NOMO-1 treated with DMSO at 0.1 percent for 48 hours (cell line): ENCODE data around the gene RB1.

ENCODE experiments used
- DNase-seq: peaks from one replicate; lab custom pipeline; 2025; ENCODE audit not compliant: unreplicated experiment; lab: John Stamatoyannopoulos, UW

RB1 gene

DNA sequence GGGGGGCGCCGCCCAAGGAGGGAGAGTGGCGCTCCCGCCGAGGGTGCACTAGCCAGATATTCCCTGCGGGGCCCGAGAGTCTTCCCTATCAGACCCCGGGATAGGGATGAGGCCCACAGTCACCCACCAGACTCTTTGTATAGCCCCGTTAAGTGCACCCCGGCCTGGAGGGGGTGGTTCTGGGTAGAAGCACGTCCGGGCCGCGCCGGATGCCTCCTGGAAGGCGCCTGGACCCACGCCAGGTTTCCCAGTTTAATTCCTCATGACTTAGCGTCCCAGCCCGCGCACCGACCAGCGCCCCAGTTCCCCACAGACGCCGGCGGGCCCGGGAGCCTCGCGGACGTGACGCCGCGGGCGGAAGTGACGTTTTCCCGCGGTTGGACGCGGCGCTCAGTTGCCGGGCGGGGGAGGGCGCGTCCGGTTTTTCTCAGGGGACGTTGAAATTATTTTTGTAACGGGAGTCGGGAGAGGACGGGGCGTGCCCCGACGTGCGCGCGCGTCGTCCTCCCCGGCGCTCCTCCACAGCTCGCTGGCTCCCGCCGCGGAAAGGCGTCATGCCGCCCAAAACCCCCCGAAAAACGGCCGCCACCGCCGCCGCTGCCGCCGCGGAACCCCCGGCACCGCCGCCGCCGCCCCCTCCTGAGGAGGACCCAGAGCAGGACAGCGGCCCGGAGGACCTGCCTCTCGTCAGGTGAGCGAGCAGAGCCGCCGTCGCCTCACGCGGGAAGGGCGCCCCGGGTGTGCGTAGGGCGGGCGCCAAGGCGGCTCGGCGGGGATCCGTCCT lies at the start of gene RB1:
RB1 (plus strand) TSS at position 393 of the 784 bp plus-strand sequence; CDS start at position 555, 162 bp downstream.
- DNase-seq: peak; percentile 85

DNA sequence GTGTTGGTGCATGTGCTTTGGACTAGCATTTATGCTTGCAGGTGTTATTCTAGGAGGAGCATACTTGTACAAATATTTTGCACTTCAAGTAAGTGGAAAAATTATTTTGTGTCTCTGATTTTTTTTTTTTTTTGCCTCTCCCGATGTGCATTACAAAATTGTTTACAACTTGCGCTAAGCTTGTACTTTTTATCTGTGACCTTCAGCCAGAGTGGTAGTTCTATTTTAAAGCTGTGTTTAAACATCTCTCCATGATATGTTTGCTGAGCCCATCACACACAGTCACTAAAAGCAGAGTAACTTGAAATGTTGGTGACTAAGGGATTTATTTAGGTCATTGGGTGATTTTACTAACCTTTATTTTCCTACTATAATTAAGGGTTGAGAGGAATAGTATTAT lies 49.7 kb upstream of the RB1 start:
- DNase-seq: no peak

DNA sequence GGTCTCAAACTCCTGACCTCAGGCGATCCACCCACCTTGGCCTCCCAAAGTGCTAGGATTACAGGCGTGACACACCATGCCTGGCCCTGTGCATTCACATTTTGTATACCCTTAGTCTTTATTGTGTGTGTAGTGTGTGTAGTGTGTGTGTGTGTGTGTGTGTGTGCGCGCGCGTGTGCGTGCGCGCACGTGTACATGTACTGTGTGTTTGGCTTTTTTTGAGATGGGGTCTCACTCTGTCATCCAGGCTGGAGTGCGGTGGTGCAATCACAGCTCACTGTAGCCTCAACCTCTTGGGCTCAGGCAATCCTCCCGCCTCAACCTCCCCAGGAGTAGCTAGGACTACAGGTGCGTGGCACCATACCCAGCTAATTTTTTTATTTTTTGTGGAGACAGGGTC lies 48.5 kb upstream of the RB1 start:
- no peak for DNase-seq

- no peak for DNase-seq
These were observed 47.6 kb upstream of the RB1 start for GRCh38 chr13:48255954-48256353.

DNA sequence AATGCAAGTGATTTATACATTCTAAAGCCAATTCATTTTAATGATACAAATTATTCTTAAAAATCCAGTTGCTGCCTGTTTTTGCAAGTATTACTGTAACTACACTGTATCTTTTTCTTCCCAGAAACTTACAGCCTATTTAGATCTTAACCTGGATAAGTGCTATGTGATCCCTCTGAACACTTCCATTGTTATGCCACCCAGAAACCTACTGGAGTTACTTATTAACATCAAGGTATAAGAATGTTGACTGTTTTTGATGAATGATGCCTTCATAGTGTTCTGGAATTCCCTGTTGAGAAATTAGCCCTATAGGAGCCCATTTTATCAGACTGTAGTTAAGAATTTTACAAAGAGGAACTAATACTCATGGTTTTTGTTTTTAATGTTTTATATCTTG lies 45.5 kb upstream of the RB1 start:
- no peak for DNase-seq

GRCh38 chr13:48258430-48258829 lies 45.1 kb upstream of the RB1 start:
- no peak for DNase-seq

DNA sequence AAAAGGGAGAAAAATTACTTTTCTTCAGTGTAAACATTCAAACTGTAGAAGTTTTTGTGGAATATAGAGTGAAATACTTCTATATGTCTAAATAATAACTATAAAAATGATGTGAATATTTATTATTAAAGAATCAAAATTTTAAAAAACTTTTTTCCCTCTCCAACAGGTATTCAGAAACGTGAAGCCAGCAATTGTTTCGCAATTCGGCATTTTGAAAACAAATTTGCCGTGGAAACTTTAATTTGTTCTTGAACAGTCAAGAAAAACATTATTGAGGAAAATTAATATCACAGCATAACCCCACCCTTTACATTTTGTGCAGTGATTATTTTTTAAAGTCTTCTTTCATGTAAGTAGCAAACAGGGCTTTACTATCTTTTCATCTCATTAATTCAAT lies 42.6 kb upstream of the RB1 start:
- DNase-seq: no peak

- no peak for DNase-seq
These were observed 40.4 kb upstream of the RB1 start for GRCh38 chr13:48263196-48263595.

GRCh38 chr13:48264058-48264457 lies 39.5 kb upstream of the RB1 start:
- DNase-seq: peak; percentile 67

DNA sequence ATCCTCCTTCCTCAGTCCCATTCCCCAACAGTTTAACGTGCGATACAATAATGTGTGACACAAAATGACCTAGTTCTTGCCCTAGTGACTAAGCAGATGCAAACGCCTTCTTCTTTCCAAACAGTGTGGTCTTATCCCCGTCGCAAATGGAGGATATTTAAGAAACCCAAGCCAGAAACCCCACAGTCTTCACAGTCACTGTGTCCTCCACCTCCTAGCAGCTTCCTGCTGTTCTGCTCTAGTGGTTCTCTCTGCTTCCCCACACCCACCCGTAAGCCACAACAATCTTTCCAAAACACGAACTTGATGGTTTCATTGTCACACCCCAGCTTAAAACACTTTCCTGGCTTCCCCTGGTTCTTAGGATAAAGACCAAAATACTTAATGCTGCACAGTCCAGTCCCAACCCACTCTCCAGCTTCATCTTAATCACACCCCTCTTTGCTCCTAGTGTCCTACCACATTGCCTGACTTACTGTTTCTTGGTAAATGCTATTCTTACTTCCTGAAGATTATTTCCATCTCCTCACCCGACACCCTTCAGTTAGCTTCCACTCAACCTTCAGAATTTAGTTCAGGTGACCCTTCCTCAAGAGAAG lies 38.2 kb upstream of the RB1 start:
- no peak for DNase-seq

DNA sequence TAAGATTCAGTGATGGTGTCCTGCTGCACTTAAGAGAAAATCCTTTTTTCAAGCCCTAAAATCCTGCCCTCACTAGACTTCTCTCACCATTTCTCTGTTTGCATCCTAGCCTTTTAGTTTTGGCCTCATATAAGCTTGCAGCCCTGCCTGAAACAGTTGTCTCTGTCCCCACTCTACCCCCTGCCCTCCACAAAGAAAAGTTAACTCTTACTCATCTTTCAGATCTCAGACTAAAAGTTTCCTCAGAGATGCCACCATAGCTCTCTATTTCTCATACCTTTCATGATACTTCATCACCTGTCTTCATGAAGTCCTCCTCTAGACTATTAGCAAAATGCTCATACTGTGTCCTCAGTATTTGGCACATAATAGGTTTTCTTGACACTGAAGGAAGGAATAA lies 37.4 kb upstream of the RB1 start:
- DNase-seq: no peak

DNA sequence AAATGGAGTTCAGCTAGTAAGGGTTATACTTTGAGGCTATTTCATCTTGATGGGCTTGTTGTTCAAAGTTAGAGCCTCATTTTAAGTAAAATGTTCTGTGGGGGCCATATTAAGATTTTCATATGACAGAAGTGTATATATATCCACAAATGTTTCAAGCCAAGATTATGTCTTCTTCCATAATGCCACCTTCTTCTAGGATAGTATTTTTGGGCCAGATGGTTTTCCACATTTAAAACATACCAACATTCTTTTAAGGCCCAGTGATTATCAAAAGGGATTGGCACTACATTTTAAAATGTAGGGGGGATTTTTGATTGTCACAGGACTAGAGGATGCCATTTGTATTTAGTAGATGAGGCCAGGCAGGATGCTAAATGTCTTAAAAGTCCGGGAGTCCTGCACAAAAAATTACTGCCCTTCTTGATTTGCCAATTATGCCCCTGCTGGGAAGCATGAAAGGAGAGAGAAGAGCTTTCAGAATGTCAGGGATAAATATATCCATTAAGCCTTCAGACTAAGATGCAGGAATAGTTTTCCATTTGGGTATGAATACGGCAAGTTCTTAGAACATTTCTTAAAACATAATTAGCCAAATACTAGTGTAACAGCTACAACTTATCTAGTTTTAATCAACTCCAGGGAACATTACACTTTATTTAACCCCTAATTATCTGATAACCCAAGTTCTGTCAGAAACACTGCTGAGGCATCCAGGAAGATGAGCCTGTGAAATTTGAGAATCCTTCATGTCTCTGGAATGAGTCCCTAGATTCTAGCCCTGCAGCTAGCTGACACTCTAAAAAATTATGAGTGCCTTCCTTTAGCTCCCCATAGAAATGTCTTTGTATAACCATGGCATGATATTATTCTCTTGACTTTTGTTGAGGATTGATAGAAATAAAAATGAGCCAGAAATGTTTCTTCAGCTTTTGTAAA lies 36.6 kb upstream of the RB1 start:
- no peak for DNase-seq

GRCh38 chr13:48268019-48268418 lies 35.5 kb upstream of the RB1 start:
- DNase-seq: no peak

DNA sequence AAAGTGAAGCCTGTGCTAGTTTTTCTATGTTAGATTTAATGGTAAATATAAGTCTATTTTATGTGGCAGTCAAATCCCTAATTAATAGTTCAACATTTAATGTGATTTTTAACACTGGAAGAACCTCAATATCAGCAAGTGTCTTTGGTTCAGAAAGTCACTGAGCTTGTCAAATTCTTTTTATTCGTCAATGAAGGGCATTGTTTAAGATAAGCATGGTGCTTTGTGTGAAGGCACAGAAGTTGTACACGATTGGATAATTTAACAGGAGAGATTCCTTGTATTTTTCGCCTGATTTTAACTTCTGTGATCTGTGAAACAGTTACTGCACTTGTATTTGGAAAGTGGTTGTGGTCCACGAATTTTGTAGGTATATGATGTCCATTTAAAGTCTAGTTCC lies 30.2 kb upstream of the RB1 start:
- DNase-seq: no peak

DNA sequence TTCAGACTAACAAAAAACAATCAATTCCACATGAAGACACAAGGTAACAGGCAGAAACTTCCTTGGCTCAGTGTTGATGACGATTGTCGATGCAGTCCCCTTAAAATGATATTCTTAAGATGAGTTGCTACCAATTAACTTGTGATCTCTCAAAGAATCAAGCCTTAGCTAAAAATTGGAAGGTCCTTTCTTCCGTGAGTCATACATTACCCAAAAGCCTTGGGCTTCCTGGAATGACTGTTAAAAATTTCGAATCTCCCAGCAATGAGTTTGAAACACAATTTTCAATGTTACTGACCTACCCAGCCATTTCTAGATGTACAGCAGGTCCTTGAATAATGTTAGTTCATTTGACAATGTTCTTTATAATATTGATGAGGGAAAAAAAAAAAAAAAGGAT lies 28.0 kb upstream of the RB1 start:
- no peak for DNase-seq

- no peak for DNase-seq
These were observed 24.7 kb upstream of the RB1 start for GRCh38 chr13:48278806-48279205.

GRCh38 chr13:48281556-48281955 lies 22.0 kb upstream of the RB1 start:
- DNase-seq: no peak

- DNase-seq: no peak
These were observed 11.8 kb upstream of the RB1 start for GRCh38 chr13:48291730-48292129.

DNA sequence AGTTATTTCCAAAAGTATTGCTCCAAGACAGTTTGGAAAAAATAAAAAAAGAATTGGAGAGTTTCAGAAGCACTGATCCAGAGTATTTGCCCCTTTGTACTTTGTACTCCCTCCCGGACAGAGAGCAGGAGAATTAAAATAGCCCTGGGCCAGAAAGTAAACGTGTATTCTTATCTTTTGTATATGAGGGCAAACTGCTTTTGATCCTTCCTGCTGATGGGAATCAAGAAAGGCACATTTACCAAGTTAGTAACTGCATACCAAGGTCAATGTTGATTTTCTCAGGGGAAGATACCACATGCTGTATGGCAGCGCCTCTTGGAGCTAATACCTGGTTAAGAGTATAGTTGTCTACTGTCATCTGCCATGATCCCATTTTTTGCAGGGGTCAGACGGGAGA lies 10.9 kb upstream of the RB1 start:
- DNase-seq: no peak

- no peak for DNase-seq
These were observed 8.9 kb upstream of the RB1 start for GRCh38 chr13:48294653-48295052.

DNA sequence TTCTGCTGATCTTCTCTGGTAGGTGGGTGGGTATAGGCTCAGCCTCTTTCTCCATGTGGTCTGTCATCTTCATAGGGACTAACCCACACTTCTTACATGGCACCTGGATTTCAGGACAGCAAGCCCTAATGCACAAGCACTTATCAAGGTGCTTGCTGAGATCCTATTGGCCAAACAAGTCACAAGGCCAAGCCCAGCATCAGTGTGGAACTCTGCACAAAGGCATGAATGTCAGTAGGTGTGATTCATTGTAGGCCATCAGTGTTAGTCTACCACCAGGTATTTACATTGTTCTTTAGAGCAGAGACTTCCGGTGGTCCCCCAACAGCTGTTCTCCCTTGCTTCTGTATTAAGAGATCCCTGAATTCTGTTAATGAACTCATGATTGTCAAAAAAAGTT lies 8.3 kb upstream of the RB1 start:
- no peak for DNase-seq

DNA sequence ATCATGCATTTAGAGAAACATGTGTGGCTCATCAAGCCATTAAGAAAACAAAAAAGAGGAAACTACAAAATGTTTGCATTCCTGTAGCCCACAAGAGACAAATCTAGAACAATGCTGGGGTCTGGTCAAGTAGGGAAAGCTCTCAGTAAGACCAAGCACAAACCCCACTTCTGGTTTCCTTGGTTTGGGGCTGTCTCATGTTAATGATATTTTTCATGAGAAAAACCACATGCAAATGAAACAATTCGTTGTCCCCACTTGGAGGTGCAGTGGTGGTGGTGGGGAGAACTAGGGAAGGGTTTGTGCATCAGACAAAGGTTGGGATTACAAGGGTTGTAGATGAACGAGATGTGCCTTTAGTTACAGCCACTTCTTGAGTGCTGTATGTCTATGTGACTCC lies 7.0 kb upstream of the RB1 start:
- no peak for DNase-seq
